ENCODE data around the gene ISG20L2.

Gene ISG20L2

GRCh38 chr1:156689035-156689952, 39.3 kb downstream of the ISG20L2 start:
- peak; percentile 98 for TF ChIP-seq CTCF (IDR thresholded peaks at IDR 0.05; ENCODE audit: control insufficient read depth, insufficient read depth, low read depth, low read length, missing control alignments)
- H3K4me3 ChIP-seq (ENCODE audit: control insufficient read depth, low read depth, low read length) = peak overlapping the region; percentile 6
- DNase-seq (ENCODE audit: low read depth) = peak; percentile 27

DNA sequence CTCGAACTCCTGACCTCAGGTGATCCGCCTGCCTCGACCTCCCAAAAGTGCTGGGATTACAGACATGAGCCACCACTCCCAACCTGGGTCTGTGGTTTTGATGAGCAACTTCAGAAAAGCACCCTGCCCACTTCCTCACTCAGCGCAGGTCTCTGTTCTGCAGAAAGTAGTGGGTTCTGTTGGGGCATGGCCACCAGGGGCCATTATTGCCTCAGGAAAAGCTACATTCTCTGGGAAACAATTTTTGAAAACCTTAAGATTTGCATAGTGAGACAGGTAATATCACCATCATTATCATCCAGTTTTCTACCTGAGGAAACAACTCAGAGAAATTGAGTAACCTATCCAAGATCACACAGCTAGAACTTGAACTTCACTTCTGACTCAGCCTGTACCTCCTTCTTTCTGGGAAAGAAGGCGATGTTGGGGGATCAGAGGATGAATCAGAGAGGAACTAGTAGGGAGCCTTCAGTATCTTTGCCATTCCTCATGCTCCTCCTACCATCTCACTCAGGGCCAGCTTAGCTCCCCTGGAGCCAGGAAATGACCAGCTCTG, 44.3 kb downstream of the ISG20L2 start:
- peak; percentile 48 for DNase-seq (ENCODE audit: low read depth)
- TF ChIP-seq CTCF (IDR thresholded peaks at IDR 0.05; ENCODE audit: control insufficient read depth, insufficient read depth, low read depth, low read length, missing control alignments) = no peak

GRCh38 chr1:156682166-156682890, 46.2 kb downstream of the ISG20L2 start:
- no peak for DNase-seq (ENCODE audit: low read depth)

More for the DNA sequence above, 44.3 kb downstream of the ISG20L2 start:
- H3K4me3 ChIP-seq (ENCODE audit: control insufficient read depth, low read depth, low read length) = no peak overlapping the region

DNA sequence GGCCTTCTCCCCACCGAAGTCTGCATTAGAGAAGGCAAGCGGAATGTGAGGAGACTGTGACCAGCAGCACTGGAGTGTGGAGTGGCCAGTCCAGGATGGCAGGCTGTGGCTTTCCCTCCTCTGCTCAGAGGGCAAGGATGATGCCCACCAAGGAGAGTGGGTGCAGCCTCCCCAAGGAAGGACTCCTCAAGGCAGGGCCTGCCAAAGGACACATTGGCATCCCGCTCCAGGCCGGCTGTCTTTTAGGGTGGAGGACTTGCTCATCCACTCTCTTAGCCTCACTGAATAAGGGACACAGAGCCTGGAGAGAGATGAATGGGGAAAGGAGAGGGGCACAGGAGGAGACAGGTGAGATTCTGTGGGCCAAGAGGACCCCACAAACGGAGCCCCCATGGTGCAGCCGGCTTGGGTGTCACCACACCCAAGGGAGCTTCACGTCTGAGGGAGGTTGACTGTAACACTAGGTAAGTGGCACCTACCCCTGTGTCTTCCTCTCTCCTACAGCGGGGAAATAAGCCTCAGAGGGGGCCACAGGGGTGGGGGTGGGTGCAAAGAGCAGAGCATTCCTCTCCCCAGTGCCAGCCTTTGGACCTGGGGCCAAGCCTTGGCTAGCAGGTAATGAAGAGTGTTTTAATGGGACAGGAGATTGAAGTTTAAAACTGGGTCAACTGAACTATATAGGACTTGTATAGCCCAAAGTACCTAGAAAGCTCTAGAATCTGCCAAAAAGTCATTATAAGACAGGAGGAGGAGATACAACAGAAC, 47.2 kb downstream of the ISG20L2 start:
- no peak for TF ChIP-seq CTCF (IDR thresholded peaks at IDR 0.05; ENCODE audit: control insufficient read depth, insufficient read depth, low read depth, low read length, missing control alignments)
- no peak overlapping the region for H3K4me3 ChIP-seq (ENCODE audit: control insufficient read depth, low read depth, low read length)
- DNase-seq (ENCODE audit: low read depth) = no peak

More at GRCh38 chr1:156682166-156682890, 46.2 kb downstream of the ISG20L2 start:
- no peak overlapping the region for H3K4me3 ChIP-seq (ENCODE audit: control insufficient read depth, low read depth, low read length)
- no peak for TF ChIP-seq CTCF (IDR thresholded peaks at IDR 0.05; ENCODE audit: control insufficient read depth, insufficient read depth, low read depth, low read length, missing control alignments)

DNA sequence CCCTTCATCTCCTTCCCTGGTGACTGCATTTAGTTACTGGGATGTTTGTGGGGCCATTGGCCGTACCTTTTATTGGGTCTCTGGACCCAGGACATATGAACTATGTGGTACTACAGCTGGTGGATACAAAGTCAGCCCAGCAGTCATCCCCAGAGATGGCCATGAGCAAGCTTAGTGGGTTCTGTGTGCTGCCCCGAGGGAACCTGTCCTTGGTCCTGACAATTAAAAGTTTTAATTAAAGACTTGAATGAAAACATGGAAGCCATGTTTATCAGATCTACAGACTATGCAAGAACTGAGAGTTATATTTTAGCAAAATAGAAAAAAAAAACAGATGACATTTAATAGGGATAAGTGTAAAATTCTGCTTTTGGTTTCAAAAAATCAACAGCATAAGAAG, 48.5 kb downstream of the ISG20L2 start:
- TF ChIP-seq CTCF (IDR thresholded peaks at IDR 0.05; ENCODE audit: control insufficient read depth, insufficient read depth, low read depth, low read length, missing control alignments) = no peak
- no peak for DNase-seq (ENCODE audit: low read depth)
- H3K4me3 ChIP-seq (ENCODE audit: control insufficient read depth, low read depth, low read length) = no peak overlapping the region

All from AG09309 (cell line).